ENCODE measurements around the gene B4GALNT4. TPM values are rescaled to one million over a fixed set of nuclear protein-coding genes. Genes with fewer than 3 reads are reported as not detected.

B4GALNT4 gene
- total and polyA plus RNA-seq, 2 of the 13 experiments (the other 11 are each of a cell fraction or from before 2014, with no cell fraction given), result 30.5 to 50.1 TPM

DNA sequence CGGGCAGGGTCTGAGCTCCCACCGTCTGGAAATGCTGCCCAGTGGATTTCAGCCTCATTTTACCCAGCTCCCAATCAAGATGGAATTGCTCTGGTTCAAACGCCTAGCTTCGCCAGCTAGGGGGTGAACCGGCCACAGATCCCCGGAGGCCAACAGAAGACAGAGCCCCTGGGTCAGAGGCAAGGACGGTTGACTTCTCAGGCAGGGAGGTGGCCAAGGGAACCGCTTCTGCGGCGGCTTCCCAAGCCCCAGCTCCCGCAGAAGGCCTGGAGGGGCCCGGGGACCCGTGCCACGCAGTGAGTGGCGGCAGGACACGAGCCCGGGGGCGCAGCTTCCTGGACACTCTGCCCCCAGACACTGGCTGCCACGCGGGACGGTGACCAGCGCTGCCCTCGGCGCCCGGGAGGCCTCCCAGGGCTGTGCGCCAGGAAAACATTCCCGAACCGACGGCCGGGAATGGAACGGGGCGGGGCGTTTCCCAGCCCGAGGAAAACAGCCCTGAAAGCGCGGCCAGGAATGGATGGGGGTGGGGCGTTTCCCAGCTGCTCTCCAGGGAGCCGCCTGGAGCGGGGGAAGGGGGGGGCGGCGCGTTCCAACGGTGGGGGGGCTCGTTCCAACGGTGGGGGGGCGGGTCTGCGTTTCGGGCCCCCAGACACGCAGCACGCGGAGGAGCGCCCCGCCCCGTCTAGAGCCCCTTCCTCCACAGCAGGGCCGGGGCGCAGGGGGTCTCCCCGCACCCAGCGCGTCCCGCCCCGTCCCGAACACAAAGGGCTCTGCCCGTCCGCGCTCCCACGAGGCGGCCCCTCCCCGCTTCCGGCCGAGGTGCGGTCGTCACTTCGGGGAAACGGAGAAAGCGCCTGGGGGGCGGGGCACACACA, 13.5 kb upstream of the B4GALNT4 start (continued):
- TF ChIP-seq CSRNP1 (CRISPR knock-in tag; IDR thresholded peaks at IDR 0.05), result no peak
- TF ChIP-seq BRF2 (CRISPR knock-in tag; IDR thresholded peaks at IDR 0.05), result no peak
- no peak for TF ChIP-seq ZBTB40 (IDR thresholded peaks at IDR 0.05)
- TF ChIP-seq ZBTB40 (CRISPR knock-in tag; IDR thresholded peaks at IDR 0.05), result peak; percentile 78
- no peak for TF ChIP-seq ZNF367 (CRISPR knock-in tag; IDR thresholded peaks at IDR 0.05; ENCODE audit: borderline replicate concordance)
- TF ChIP-seq ZNF124 (CRISPR knock-in tag; IDR thresholded peaks at IDR 0.05), result peak; percentile 51
- TF ChIP-seq KDM1A (CRISPR knock-in tag; IDR thresholded peaks at IDR 0.05), result no peak
- TF ChIP-seq, protein P1, sequence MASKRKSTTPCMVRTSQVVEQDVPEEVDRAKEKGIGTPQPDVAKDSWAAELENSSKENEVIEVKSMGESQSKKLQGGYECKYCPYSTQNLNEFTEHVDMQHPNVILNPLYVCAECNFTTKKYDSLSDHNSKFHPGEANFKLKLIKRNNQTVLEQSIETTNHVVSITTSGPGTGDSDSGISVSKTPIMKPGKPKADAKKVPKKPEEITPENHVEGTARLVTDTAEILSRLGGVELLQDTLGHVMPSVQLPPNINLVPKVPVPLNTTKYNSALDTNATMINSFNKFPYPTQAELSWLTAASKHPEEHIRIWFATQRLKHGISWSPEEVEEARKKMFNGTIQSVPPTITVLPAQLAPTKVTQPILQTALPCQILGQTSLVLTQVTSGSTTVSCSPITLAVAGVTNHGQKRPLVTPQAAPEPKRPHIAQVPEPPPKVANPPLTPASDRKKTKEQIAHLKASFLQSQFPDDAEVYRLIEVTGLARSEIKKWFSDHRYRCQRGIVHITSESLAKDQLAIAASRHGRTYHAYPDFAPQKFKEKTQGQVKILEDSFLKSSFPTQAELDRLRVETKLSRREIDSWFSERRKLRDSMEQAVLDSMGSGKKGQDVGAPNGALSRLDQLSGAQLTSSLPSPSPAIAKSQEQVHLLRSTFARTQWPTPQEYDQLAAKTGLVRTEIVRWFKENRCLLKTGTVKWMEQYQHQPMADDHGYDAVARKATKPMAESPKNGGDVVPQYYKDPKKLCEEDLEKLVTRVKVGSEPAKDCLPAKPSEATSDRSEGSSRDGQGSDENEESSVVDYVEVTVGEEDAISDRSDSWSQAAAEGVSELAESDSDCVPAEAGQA (IDR thresholded peaks at IDR 0.05; ENCODE audit: low read depth), result no peak
- TF ChIP-seq, protein P1 (CRISPR knock-in tag; IDR thresholded peaks at IDR 0.05; ENCODE audit: borderline replicate concordance), result no peak
- TF ChIP-seq ZC3H4 (CRISPR knock-in tag; IDR thresholded peaks at IDR 0.05; ENCODE audit: borderline replicate concordance), result 0 out of 2 replicates have a peak, but pooled peaks have one; percentile 36
